Heart right ventricle (tissue), 16 donors: ENCODE data around the gene LGALS8. TPM values are rescaled to one million over a fixed set of nuclear protein-coding genes. Genes with fewer than 3 reads are reported as not detected.

ENCODE experiments used
- ATAC-seq, 8 donors: fragments of 200-7000 bp; cut with Tn5 transposase; one replicate each; pipeline ENCODE4 v1.9.1; 2020; ENCODE audit warnings: mild to moderate bottlenecking in 8 of 8, moderate library complexity in 8 of 8, moderate number of reproducible peaks in 1 of 8
- DNase-seq, 2 donors: peaks; one replicate each; pipeline ENCODE4 v3.0.0-alpha.2; 2020
- H3K27ac ChIP-seq, 10 donors: fragments of 200-600 bp; sonication (generic) in 2 of 10; one replicate each; pipeline versions ENCODE4 v1.5.0 to v1.8.0; 2020 to 2022; ENCODE audit warnings: mild to moderate bottlenecking in 3 of 10
- H3K27me3 ChIP-seq, 7 donors: fragments of 200-600 bp; one replicate each; pipeline ENCODE4 v1.8.0; 2021 to 2022; ENCODE audit warnings: mild to moderate bottlenecking in 2 of 7
- H3K36me3 ChIP-seq, 9 donors: fragments of 200-600 bp; sonication (generic) in 1 of 9; one replicate each; pipeline versions ENCODE4 v1.5.0 to v1.8.0; 2020 to 2022; ENCODE audit warnings: mild to moderate bottlenecking in 2 of 9
- H3K4me1 ChIP-seq, 9 donors: fragments of 200-600 bp; sonication (generic) in 1 of 9; one replicate each; pipeline versions ENCODE4 v1.5.0 to v1.8.0; 2020 to 2022; ENCODE audit warnings: mild to moderate bottlenecking in 4 of 9
- H3K4me3 ChIP-seq, 10 donors: fragments of 200-600 bp; sonication (generic) in 2 of 10; one replicate each; pipeline versions ENCODE4 v1.5.0 to v1.8.0; 2020 to 2022; ENCODE audit warnings: mild to moderate bottlenecking in 7 of 10, moderate library complexity in 2 of 10
- H3K9me3 ChIP-seq, 11 donors: fragments of 200-600 bp in 10 of 11; sonication (generic) in 2 of 11; one replicate each; pipeline versions ENCODE4 v1.5.0 to v1.8.0; 2013 to 2022; ENCODE audit warnings: mild to moderate bottlenecking in 2 of 11, control low read depth in 1 of 11, moderate library complexity in 1 of 11
- CTCF ChIP-seq, 9 donors: fragments of 200-600 bp; sonication (generic) in 2 of 9; IDR thresholded peaks; one replicate each; pipeline versions ENCODE4 v1.5.0 to v1.8.0; 2021 to 2022; ENCODE audit warnings: antibody characterized with exemption in 9 of 9, mild to moderate bottlenecking in 5 of 9, moderate library complexity in 1 of 9
- WGBS, 2 donors: extraction: QIAGEN DNeasy Blood & Tissue Kit; methylation state at CpG; one replicate each; pipeline ENCODE4 v1.1.7; 2013; ENCODE audit warnings: inconsistent platforms in 1 of 2; 5-methylcytosine and 5-hydroxymethylcytosine counted together
- intact Hi-C, 10 donors: fragments of 100-400 bp; cut with DNase I; formaldehyde crosslinking; loops; one replicate each; pipeline versions ENCODE4 v1.11.1 to v1.14.2; 2022
- polyA plus RNA-seq, 2 donors: library from polyadenylated mRNA; stranded (reverse); fragments of 200-250 nt; gene quantifications; one replicate each; pipeline ENCODE4 v1.2.3, GENCODE V29; 2013
- total RNA-seq, 10 donors: library from RNA; stranded (reverse); fragmentation: NEBNext Ultra II Directional in 3 of 10; extraction: Animal tissue kit (Norgen Biotek cat#: 25700) in 3 of 10; gene quantifications; one replicate each; pipeline versions ENCODE4 v1.2.1 to v1.2.4, GENCODE V29; 2021 to 2023
- donor health status: Arrhythmogenic right ventricular cardiomyopathy.
- donor health status: ischemic (EF 13 %, LVEDD 7.1; RV severe dilation, severe dysfunction).
- donor health status: healthy with polysubstance abuse.
- donor health status: DM: no; HTN: yes; CAD: no.
- donor health status: DM: no; HTN: no; CAD: no.
- donor health status: ischemic (EF 25% LVEDD 6.9; RV normal size, moderate dysfunction).
- donor health status: ischemic (EF 25% LVEDD 5.7; RV mildly dilated, moderate dysfunction).
- donor health status: healthy.
- donor health status: DM: yes; HTN: yes; CAD: no.
- donor health status: Ischemic cardiomyopathy.
- donor health status: ischemic (EF 35%, LVEDD 5.7; RV mildly dilated, moderate dysfunction).
- donor health status: nonischemic (EF 11% LVEDD 7.7; RV severe dilation, severe dysfunction).
- donor health status: DM: yes; HTN: yes; CAD: no.
- donor health status: PGD.
- donor health status: ischemic (EF 29% LVEDD 5.4; RV normal size, mild dysfunction).
- donor health status: nonischemic (EF 23%, LVEDD 6.1; RV moderate dilation, normal function).

LGALS8 gene
- total and polyA plus RNA-seq, 12 donors = 36.7 to 107 (median 89.7) TPM

- H3K4me3 ChIP-seq = no peak overlapping the region
- no peaks in the 10 kb centered on the region for H3K27me3 ChIP-seq
- H3K36me3 ChIP-seq = no peaks in the 10 kb centered on the region
- intact Hi-C loops = no loop called here
- no peak for TF ChIP-seq CTCF (IDR thresholded peaks at IDR 0.05)
- 72 to 78% methylated on average over 5 of the region's 5 CpGs for WGBS, 2 donors
- DNase-seq (no peak), ATAC-seq (no peak)
- no peaks in the 10 kb centered on the region for H3K9me3 ChIP-seq
- peaks cover 0 to 14% (median 7%) of the 10 kb centered on the region in 9 donors for H3K4me1 ChIP-seq
- no peak overlapping the region for H3K27ac ChIP-seq
Measured at GRCh38 chr1:236518322-236518721, 5.5 kb upstream of the LGALS8 start.

GRCh38 chr1:236520445-236521005 lies 3.3 kb upstream of the LGALS8 start:
- WGBS, 2 donors = 42 to 45% methylated on average over 4 of the region's 4 CpGs
- Histone ChIP-seq H3K36me3 (peaks cover 0 to 2% (median 0%) of the 10 kb centered on the region in 9 donors), H3K9me3 (no peaks in the 10 kb centered on the region), H3K27me3 (no peaks in the 10 kb centered on the region), H3K4me1 (peaks cover 2 to 23% (median 16%) of the 10 kb centered on the region in 9 donors), H3K4me3 (no peak overlapping the region), H3K27ac (no peak overlapping the region)
- TF ChIP-seq CTCF (IDR thresholded peaks at IDR 0.05) = no peak
- intact Hi-C loops = loop anchor here in 3 of 10 donors (10.0 kb wide), 2 partner anchors 236 to 416 kb away; partner anchors contain the start of gene ERO1B (in 1 of the 3)
- DNase-seq = no peak
- ATAC-seq = no peak

DNA sequence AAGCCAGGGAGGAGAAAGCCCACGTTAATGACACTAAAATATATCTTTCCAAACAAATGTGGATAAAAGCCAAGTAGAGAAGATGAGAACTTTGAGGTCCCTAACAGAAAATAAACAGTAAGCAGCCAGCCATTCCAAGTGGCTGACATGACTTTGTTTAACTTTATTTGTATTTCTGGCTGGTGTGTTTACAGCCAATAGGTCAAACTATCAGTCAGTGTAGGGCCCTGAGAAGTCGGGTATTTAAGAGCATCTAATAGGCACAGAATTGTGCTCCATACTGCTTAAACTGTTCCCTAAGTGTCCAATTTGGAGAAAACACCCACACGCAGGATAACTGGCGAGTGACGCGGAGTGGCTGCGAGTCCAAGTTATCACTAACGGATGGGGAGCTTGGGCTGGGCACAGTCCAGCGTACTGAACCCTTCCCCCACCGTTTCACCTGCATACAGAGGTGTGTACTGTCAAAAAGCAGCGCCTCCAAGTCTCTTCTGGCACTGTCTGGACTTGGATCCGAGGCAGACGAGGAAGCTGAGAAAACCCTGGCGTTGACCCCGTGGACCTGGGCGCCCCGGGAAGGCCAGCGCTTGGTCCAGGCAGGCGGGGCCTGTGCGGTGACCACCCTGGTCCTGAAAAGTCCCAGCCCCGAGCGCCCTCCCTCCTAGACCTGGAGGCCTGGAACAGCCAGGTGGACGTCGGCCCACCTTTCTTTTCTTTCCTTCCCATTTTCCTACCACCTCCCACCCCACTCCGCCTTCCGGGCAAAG lies 662 bp upstream of the LGALS8 start:
- H3K27me3 ChIP-seq = no peaks in the 10 kb centered on the region
- intact Hi-C loops = loop anchor here in 3 of 10 donors (10.0 kb wide), 2 partner anchors 238 to 418 kb away; partner anchors contain the start of gene ERO1B (in 1 of the 3)
- no peak for TF ChIP-seq CTCF (IDR thresholded peaks at IDR 0.05)
- H3K36me3 ChIP-seq = peaks cover 0 to 28% (median 21%) of the 10 kb centered on the region in 9 donors
- no peaks in the 10 kb centered on the region for H3K9me3 ChIP-seq
- peaks cover 2 to 21% (median 17%) of the 10 kb centered on the region in 9 donors for H3K4me1 ChIP-seq
- ATAC-seq = peak; percentile 35 to 75 (median 56)
- H3K27ac ChIP-seq = peak overlapping the region; percentile 53 to 99 (median 94)
- peak; percentile 28 to 42 for DNase-seq
- H3K4me3 ChIP-seq = peak overlapping the region; percentile 54 to 100 (median 90)
- WGBS, 2 donors = 13 to 16% methylated on average over 26 of the region's 26 CpGs

GRCh38 chr1:236524142-236524894 lies 536 bp downstream of the LGALS8 start:
- intact Hi-C loops = loop anchor here in 3 of 10 donors (10.0 kb wide), 2 partner anchors 240 to 420 kb away; partner anchors contain the start of gene ERO1B (in 1 of the 3)
- peak overlapping the region; percentile 53 to 99 (median 94) for H3K27ac ChIP-seq
- peak overlapping the region; percentile 54 to 100 (median 90) for H3K4me3 ChIP-seq
- peaks cover 2 to 21% (median 17%) of the 10 kb centered on the region in 9 donors for H3K4me1 ChIP-seq
- peak; percentile 44 to 78 (median 70) for ATAC-seq
- no peaks in the 10 kb centered on the region for H3K9me3 ChIP-seq
- peak in 1 of 2 donors; percentile 32 for DNase-seq
- WGBS, 2 donors = 0% methylated on average over 32 of the region's 32 CpGs
- peaks cover 0 to 40% (median 30%) of the 10 kb centered on the region in 9 donors for H3K36me3 ChIP-seq
- TF ChIP-seq CTCF (IDR thresholded peaks at IDR 0.05) = no peak
- no peaks in the 10 kb centered on the region for H3K27me3 ChIP-seq
